Fibroblast of lung (primary cell): ENCODE data around the gene OR51E1. TPM values are rescaled to one million over a fixed set of nuclear protein-coding genes. Genes with fewer than 3 reads are reported as not detected.
A peak's percentile ranks its signal among the peaks of the same experiment; 100 is the strongest.

Experiments
- DNase-seq, 2 donors: peaks; one replicate each; pipeline versions ENCODE4 v3.0.0 to v3.0.0-alpha.2; 2010; ENCODE audit warnings: low read depth in 2 of 2
- H2AFZ ChIP-seq: 2 replicates; pipeline ENCODE4 v1.5.1; 2012; ENCODE audit warnings: low read length, control low read depth, inconsistent platforms
- H3K27ac ChIP-seq: 2 replicates; pipeline ENCODE4 v1.5.1; 2011; ENCODE audit warnings: low read length, control low read depth; ENCODE audit not compliant: insufficient read depth
- H3K27me3 ChIP-seq: 2 replicates; pipeline ENCODE4 v1.5.1; 2011; ENCODE audit warnings: mild to moderate bottlenecking, low read length; ENCODE audit not compliant: control insufficient read depth, insufficient read depth
- H3K36me3 ChIP-seq: 2 replicates; pipeline ENCODE4 v1.5.1; 2011; ENCODE audit warnings: low read length; ENCODE audit not compliant: control insufficient read depth, insufficient read depth
- H3K4me1 ChIP-seq: 2 replicates; pipeline ENCODE4 v1.5.1; 2011; ENCODE audit warnings: low read length; ENCODE audit not compliant: control insufficient read depth, insufficient read depth; ENCODE audit errors: extremely low read depth
- H3K4me2 ChIP-seq: 2 replicates; pipeline ENCODE4 v1.5.1; 2011; ENCODE audit warnings: low read length, control low read depth; ENCODE audit not compliant: insufficient read depth; ENCODE audit errors: extremely low read depth
- H3K4me3 ChIP-seq, 4 experiments: fragments of 200-600 bp in 1 of 4; sonication (generic) in 1 of 4; replicated peaks in 1 of 4; 2 replicates each; pipeline ENCODE4 v1.5.1; 2011 to 2016; ENCODE audit warnings: low read length in 4 of 4, low read depth in 3 of 4, mild to moderate bottlenecking in 3 of 4, control low read depth in 2 of 4, inconsistent platforms in 1 of 4, mixed read lengths in 1 of 4; ENCODE audit not compliant: insufficient read depth in 1 of 4; ENCODE audit errors: control extremely low read depth in 1 of 4
- H3K79me2 ChIP-seq: 2 replicates; pipeline ENCODE4 v1.5.1; 2012; ENCODE audit warnings: mild to moderate bottlenecking, low read length, inconsistent platforms; ENCODE audit not compliant: control insufficient read depth, insufficient read depth
- H3K9ac ChIP-seq: 2 replicates; pipeline ENCODE4 v1.5.1; 2011; ENCODE audit warnings: mild to moderate bottlenecking, low read length, control low read depth; ENCODE audit not compliant: insufficient read depth
- H3K9me3 ChIP-seq: 2 replicates; pipeline ENCODE4 v1.5.1; 2012; ENCODE audit warnings: low read depth, low read length; ENCODE audit not compliant: control insufficient read depth, insufficient read depth
- H4K20me1 ChIP-seq: 2 replicates; pipeline ENCODE4 v1.5.1; 2011; ENCODE audit warnings: low read length; ENCODE audit not compliant: control insufficient read depth, insufficient read depth; ENCODE audit errors: extremely low read depth
- CTCF ChIP-seq, 2 donors: IDR thresholded peaks in 1 of 2; conservative IDR thresholded peaks in 1 of 2; 1 replicate in 1 of 2; 2 replicates in 1 of 2; pipeline ENCODE4 v1.5.1; 2011 to 2012; ENCODE audit warnings: low read length in 2 of 2, control low read depth in 1 of 2, inconsistent platforms in 1 of 2, low read depth in 1 of 2, mild to moderate bottlenecking in 1 of 2
- EZH2 ChIP-seq: IDR thresholded peaks from 2 replicates; pipeline ENCODE4 v1.5.1; 2012; ENCODE audit warnings: low read length, control low read depth, mild to moderate bottlenecking; ENCODE audit errors: missing control alignments
- polyA plus RNA-seq, 2 donors: library from polyadenylated mRNA; depleted of rRNA in 1 of 2; stranded (reverse) in 1 of 2; unstranded in 1 of 2; fragments of >200 nt; gene quantifications; 2 replicates each; pipeline ENCODE4 v1.2.1, GENCODE V29; 2011 to 2012; ENCODE audit warnings: missing spikeins in 1 of 2
- total RNA-seq: library from RNA; depleted of rRNA; stranded (reverse); fragments of >200 nt; gene quantifications from 2 replicates; pipeline ENCODE4 v1.2.1, GENCODE V29; 2014

The OR51E1 gene
- total and polyA plus RNA-seq, 2 donors (not counting 1 experiment from before 2014, with no cell fraction given): not detected

- no peaks in the 10 kb centered on the region for H3K36me3 ChIP-seq
- TF ChIP-seq EZH2 (no peak), CTCF (conservative IDR thresholded peaks at IDR 0.05 in 1 of 2, IDR thresholded peaks at IDR 0.05 in 1 of 2; ENCODE audit: low read depth in 1 of 2, low read length in 2 of 2) (peak; percentile 58 to 66)
- no peak overlapping the region for H3K4me2 ChIP-seq
- no peaks in the 10 kb centered on the region for H4K20me1 ChIP-seq
- H2AFZ ChIP-seq: no peak overlapping the region
- DNase-seq: peak; percentile 41 to 76
- H3K79me2 ChIP-seq: no peaks in the 10 kb centered on the region
- no peak overlapping the region for H3K9ac ChIP-seq
- no peak overlapping the region for H3K4me3 ChIP-seq
- H3K4me1 ChIP-seq: no peaks in the 10 kb centered on the region
- H3K27ac ChIP-seq: no peak overlapping the region
- no peaks in the 10 kb centered on the region for H3K9me3 ChIP-seq
- H3K27me3 ChIP-seq: no peaks in the 10 kb centered on the region
Observed at GRCh38 chr11:4626207-4627099, 17.3 kb upstream of the OR51E1 start.

GRCh38 chr11:4636136-4636535 lies 7.6 kb upstream of the OR51E1 start:
- TF ChIP-seq CTCF (conservative IDR thresholded peaks at IDR 0.05 in 1 of 2, IDR thresholded peaks at IDR 0.05 in 1 of 2; ENCODE audit: low read depth in 1 of 2, low read length in 2 of 2) (no peak), EZH2 (no peak)
- H3K4me2 ChIP-seq: no peak overlapping the region
- H3K27me3 ChIP-seq: no peaks in the 10 kb centered on the region
- no peak overlapping the region for H3K9ac ChIP-seq
- no peaks in the 10 kb centered on the region for H3K9me3 ChIP-seq
- no peak for DNase-seq
- H2AFZ ChIP-seq: no peak overlapping the region
- no peak overlapping the region for H3K4me3 ChIP-seq
- no peaks in the 10 kb centered on the region for H3K4me1 ChIP-seq
- H3K36me3 ChIP-seq: no peaks in the 10 kb centered on the region
- no peaks in the 10 kb centered on the region for H4K20me1 ChIP-seq
- H3K79me2 ChIP-seq: no peaks in the 10 kb centered on the region
- no peak overlapping the region for H3K27ac ChIP-seq

- H3K4me3 ChIP-seq: no peak within 1 kb of the TSS
- H4K20me1 ChIP-seq: no peaks in the 10 kb centered on the region
- H2AFZ ChIP-seq: peak within 1 kb of the TSS; percentile 6
- no peak within 1 kb of the TSS for H3K27ac ChIP-seq
- H3K9ac ChIP-seq: no peak within 1 kb of the TSS
- peak within 1 kb of the TSS; percentile 11 for H3K4me2 ChIP-seq
- H3K36me3 ChIP-seq: no peaks in the 10 kb centered on the region
- H3K9me3 ChIP-seq: no peaks in the 10 kb centered on the region
- TF ChIP-seq EZH2: no peak
- peak; percentile 96 for TF ChIP-seq CTCF (conservative IDR thresholded peaks at IDR 0.05 in 1 of 2, IDR thresholded peaks at IDR 0.05 in 1 of 2; ENCODE audit: low read depth in 1 of 2, low read length in 2 of 2)
- no peaks in the 10 kb centered on the region for H3K4me1 ChIP-seq
- no peaks in the 10 kb centered on the region for H3K27me3 ChIP-seq
- no peaks in the 10 kb centered on the region for H3K79me2 ChIP-seq
- DNase-seq: peak; percentile 37 to 59
Observed at GRCh38 chr11:4636962-4637661, 6.7 kb upstream of the OR51E1 start, which contains the start of gene OR51D1. Gene OR51D1, plus strand, starts transcription at chr11:4637477. Its CDS starts 2,314 bp downstream, at chr11:4639791.
